ENCODE data around the gene NDST1. TPM values are rescaled to one million over a fixed set of nuclear protein-coding genes. Genes with fewer than 3 reads are reported as not detected.

The NDST1 gene
- polyA plus RNA-seq, 1 experiment = 89.7 TPM

GRCh38 chr5:150528924-150529546 is 21.1 kb downstream of the NDST1 start:
- Histone ChIP-seq H3K36me3 (ENCODE audit: control insufficient read depth, insufficient read depth, low read length) (peaks cover 17% of the 10 kb centered on the region), H3K27me3 (ENCODE audit: control insufficient read depth, insufficient read depth, low read length) (no peaks in the 10 kb centered on the region), H3K4me3 (ENCODE audit: low read depth, low read length) (no peak overlapping the region)
- ChIA-PET CTCF (interaction anchor here (0.6 to 2.3 kb wide), 4 partner anchors 10 to 70 kb away, joined by 3 to 7 read pairs (median 4); no protein-coding TSS in a partner anchor), POLR2A (interaction anchor here (0.5 kb wide), 1 partner anchor 11 kb away, joined by 3 read pairs; no protein-coding TSS in a partner anchor)
- no peak for DNase-seq (ENCODE audit: low read depth)
- TF ChIP-seq, protein P1, sequence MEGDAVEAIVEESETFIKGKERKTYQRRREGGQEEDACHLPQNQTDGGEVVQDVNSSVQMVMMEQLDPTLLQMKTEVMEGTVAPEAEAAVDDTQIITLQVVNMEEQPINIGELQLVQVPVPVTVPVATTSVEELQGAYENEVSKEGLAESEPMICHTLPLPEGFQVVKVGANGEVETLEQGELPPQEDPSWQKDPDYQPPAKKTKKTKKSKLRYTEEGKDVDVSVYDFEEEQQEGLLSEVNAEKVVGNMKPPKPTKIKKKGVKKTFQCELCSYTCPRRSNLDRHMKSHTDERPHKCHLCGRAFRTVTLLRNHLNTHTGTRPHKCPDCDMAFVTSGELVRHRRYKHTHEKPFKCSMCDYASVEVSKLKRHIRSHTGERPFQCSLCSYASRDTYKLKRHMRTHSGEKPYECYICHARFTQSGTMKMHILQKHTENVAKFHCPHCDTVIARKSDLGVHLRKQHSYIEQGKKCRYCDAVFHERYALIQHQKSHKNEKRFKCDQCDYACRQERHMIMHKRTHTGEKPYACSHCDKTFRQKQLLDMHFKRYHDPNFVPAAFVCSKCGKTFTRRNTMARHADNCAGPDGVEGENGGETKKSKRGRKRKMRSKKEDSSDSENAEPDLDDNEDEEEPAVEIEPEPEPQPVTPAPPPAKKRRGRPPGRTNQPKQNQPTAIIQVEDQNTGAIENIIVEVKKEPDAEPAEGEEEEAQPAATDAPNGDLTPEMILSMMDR (IDR thresholded peaks at IDR 0.05; ENCODE audit: insufficient read depth, low read depth, low read length) = no peak

DNA sequence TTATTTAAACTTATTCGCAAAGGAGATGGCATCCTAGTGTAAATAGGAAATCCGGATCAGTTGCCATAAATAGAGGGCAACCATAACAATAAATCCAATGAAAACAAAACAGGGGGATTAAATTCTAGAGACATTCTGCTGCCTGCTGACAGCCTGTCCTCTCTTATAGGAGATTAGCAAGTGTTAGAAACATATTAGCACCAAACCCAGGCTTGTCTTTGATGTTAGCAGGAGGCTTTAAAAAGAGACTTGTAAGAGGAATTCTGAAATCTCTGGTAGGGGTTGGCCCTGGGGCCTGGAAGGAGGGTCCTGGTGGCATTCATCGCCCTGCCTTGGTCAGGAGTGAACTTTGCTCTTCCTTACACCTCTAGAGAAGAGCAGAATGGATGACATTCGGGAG is 21.6 kb downstream of the NDST1 start:
- CTCF ChIA-PET = interaction anchor here (1.0 to 2.3 kb wide), 3 partner anchors 9 to 31 kb away, joined by 3 to 7 read pairs (median 5); no protein-coding TSS in a partner anchor
- no peak for DNase-seq (ENCODE audit: low read depth)
- peaks cover 19% of the 10 kb centered on the region for H3K36me3 ChIP-seq (ENCODE audit: control insufficient read depth, insufficient read depth, low read length)
- TF ChIP-seq, protein P1 (IDR thresholded peaks at IDR 0.05; ENCODE audit: insufficient read depth, low read depth, low read length) = no peak
- POLR2A ChIA-PET = no interaction called here
- no peak overlapping the region for H3K4me3 ChIP-seq (ENCODE audit: low read depth, low read length)
- no peaks in the 10 kb centered on the region for H3K27me3 ChIP-seq (ENCODE audit: control insufficient read depth, insufficient read depth, low read length)

DNA sequence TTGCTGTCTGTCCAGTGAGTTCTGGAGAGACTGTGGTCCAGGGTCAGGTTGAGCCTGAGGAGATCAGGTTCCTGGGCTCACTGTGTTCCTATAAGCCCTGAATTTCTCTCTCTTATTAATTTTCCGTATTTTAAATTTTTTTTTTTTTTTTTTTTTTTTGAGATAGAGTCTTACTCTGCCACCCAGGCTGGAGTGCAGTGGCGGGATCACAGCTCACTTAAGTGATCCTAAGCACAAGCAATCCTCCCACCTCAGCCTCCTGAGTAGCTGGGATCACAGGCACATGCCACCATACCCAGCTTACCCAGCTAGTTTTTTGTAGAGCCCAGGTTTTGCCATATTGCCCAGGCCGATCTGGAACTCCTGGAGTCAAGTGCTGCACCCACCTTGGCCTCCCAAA is 22.5 kb downstream of the NDST1 start:
- peaks cover 24% of the 10 kb centered on the region for H3K36me3 ChIP-seq (ENCODE audit: control insufficient read depth, insufficient read depth, low read length)
- H3K27me3 ChIP-seq (ENCODE audit: control insufficient read depth, insufficient read depth, low read length) = no peaks in the 10 kb centered on the region
- POLR2A ChIA-PET = interaction anchor here (0.6 kb wide), 1 partner anchor 82 kb away, joined by 5 read pairs; no protein-coding TSS in a partner anchor
- CTCF ChIA-PET = interaction anchor here (0.6 to 2.3 kb wide), 4 partner anchors 8 to 15 kb away, joined by 3 to 7 read pairs (median 4); no protein-coding TSS in a partner anchor
- no peak overlapping the region for H3K4me3 ChIP-seq (ENCODE audit: low read depth, low read length)
- no peak for DNase-seq (ENCODE audit: low read depth)
- TF ChIP-seq, protein P1 (IDR thresholded peaks at IDR 0.05; ENCODE audit: insufficient read depth, low read depth, low read length) = no peak

- Histone ChIP-seq H3K27me3 (ENCODE audit: control insufficient read depth, insufficient read depth, low read length) (no peaks in the 10 kb centered on the region), H3K4me3 (ENCODE audit: low read depth, low read length) (no peak overlapping the region), H3K36me3 (ENCODE audit: control insufficient read depth, insufficient read depth, low read length) (peaks cover 27% of the 10 kb centered on the region)
- TF ChIP-seq, protein P1 (IDR thresholded peaks at IDR 0.05; ENCODE audit: insufficient read depth, low read depth, low read length) = no peak
- POLR2A ChIA-PET = no interaction called here
- CTCF ChIA-PET = interaction anchor here (0.6 to 2.3 kb wide), 3 partner anchors 8 to 13 kb away, joined by 3 to 7 read pairs (median 4); no protein-coding TSS in a partner anchor
- DNase-seq (ENCODE audit: low read depth) = no peak
Observed at GRCh38 chr5:150530951-150531588, 23.1 kb downstream of the NDST1 start.

DNA sequence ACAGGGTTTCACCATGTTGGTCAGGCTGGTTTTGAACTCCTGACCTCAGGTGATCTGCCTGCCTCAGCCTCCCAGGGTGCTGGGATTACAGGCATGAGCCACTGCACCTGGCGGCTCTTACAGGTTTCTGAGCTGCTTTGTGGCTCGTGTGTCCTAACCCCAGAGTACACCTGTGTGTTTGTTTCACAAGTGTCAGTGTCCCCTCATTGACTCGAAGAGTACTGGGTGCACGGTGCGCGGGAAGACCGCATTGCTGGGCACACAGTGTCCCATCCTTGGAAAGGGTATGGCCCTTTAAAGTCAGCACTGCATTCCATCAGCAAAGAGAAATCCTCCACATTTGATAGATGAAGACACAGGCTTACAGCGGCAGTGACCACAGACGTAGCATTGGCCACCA is 23.8 kb downstream of the NDST1 start:
- no peak overlapping the region for H3K4me3 ChIP-seq (ENCODE audit: low read depth, low read length)
- POLR2A ChIA-PET = no interaction called here
- CTCF ChIA-PET = interaction anchor here (1.3 kb wide), 1 partner anchor 10 kb away, joined by 3 read pairs; no protein-coding TSS in a partner anchor
- TF ChIP-seq, protein P1 (IDR thresholded peaks at IDR 0.05; ENCODE audit: insufficient read depth, low read depth, low read length) = no peak
- peaks cover 28% of the 10 kb centered on the region for H3K36me3 ChIP-seq (ENCODE audit: control insufficient read depth, insufficient read depth, low read length)
- DNase-seq (ENCODE audit: low read depth) = no peak
- no peaks in the 10 kb centered on the region for H3K27me3 ChIP-seq (ENCODE audit: control insufficient read depth, insufficient read depth, low read length)

Data from BJ (cell line).